Middle frontal gyrus (tissue), 1 donor: ENCODE data around the gene HAPSTR1.

Source experiments
- DNase-seq: peaks from one replicate; pipeline ENCODE4 v3.0.0-alpha.2; 2015; ENCODE audit warnings: low spot score; ENCODE audit errors: extremely low spot score

HAPSTR1 gene

DNA sequence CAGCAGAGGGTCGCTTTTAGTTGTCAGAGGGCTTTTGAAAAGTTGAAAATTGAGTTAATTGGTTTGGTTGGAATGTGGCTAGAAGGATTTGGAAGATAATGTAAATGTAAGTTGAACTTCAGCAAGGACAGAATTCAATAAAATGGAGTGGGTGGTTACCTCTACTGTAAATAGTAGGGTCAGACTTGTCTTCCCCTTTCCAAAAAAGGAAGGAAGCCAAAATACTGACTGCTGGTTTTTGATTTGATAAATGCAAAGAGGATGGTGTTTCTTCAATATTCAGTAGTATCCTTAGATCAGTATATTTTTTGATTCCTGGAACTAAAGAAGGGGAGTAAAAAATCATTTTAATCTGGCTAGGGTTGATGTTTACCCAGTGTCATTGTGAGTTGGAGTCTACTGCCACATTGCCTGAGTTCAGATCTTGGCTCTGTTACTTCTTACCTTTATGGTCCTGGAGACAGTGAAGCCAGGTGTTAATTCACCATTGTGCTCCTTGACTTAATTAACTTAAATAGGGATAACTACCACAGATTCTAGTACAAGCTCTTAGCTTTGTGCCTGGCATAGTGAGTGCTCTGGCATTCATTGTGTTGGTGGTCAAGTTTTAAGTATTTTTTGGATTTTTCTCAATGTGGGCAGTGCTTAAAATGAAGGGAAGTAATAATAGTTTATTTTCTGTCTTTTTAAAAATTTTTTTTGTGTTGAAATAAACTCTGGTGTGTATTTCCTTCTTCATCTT lies 4.4 kb downstream of the HAPSTR1 start:
- no peak for DNase-seq

DNA sequence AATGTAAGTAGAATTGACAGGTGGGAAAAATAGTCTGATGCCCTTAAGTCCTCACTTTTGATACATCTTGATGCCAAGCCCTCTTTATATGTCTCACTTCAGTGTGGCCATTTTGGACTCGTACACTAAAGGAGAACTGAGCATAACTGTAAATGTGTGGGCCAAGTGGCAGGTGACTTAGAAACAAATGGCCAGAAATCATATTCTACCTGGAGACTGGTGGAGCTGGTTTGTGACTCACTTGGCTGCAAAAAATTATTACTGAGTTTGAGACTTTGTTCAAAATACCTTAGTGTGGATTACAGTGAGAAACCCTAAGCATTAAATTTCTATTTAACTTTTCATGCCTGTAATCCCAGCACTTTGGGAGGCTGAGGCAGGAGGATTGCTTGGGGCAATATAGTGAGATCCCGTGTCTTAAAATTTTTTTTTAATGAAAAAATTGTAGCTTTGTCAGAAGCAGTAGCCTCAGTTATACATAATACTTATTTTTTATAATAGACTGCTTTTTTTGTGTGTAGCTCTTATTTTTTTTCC lies 5.0 kb downstream of the HAPSTR1 start:
- DNase-seq = no peak

DNA sequence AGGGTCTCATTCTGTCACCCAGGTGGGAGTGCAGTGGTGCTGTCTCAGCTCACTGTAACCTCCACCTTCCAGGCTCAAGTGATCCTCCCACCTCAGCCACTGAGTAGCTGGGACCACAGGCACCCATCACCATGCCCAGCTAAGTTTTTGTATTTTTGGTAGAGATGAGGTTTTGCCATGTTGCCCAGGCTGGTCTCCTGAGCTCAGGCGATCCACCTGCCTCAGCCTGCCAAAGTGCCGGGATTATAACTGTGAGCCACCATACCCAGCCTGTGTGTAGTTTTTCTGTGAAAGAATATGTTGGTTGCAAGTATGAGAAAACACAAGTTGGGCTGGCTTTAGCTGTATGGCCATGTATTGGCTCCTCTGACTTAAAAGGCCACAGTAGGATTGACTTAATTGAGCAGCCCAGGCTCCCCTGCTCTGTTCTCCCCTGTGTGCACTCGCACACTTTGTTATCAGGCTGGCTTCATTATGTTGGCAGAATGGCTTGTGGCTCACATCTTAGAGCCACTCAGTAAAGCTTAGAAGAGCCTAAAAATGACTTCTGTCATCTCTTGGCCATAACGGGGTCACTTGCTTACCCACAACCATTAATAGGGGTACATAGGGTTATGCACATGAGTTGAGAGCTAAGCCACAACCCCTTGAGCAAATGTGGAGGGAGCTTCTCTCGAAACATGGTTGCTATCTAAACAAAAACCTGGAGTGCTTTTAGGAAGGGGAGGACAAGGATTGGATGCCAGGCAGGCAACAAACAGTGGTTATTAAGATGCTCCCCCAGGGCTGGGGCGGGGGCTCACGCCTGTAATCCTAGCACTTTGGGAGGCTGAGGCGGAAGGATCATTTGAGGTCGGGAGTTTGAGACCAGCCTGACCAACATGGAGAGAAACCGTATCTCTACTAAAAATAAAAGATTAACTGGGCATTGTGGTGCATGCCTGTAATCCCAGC lies 6.1 kb downstream of the HAPSTR1 start:
- DNase-seq = no peak

DNA sequence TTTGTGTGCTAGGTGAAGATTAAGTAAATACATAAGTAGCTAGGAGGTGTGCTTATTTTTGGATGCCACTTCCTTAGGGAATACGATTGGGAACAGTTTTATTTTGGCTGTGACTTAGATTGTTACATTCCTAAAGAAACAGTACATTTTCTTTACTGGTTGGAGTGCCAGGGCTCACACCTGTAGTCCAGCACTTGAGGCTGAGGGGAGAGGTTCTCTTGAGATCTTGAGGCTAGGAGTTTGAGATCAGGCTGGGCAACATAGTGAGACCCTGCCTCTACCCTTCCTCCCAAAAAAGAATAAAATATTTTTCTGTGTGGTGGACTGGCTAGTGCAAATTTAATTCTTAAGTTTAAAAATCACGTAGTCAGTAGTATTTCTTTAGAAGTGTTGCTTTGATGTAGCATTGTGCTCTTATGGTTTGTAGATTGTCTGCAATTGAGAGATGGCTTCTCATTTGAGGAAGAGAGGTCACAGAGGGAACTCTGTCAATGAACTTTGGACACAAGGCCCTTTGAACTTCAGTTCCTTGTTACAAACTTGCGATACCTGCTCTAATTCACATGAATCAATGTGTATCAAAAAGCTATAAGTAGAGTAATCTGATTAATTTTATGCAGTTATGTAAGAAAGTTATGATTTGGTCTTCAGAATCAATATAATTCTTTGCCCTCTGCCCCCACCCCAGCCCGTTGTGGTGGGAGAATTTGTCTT lies 7.1 kb downstream of the HAPSTR1 start:
- no peak for DNase-seq

DNA sequence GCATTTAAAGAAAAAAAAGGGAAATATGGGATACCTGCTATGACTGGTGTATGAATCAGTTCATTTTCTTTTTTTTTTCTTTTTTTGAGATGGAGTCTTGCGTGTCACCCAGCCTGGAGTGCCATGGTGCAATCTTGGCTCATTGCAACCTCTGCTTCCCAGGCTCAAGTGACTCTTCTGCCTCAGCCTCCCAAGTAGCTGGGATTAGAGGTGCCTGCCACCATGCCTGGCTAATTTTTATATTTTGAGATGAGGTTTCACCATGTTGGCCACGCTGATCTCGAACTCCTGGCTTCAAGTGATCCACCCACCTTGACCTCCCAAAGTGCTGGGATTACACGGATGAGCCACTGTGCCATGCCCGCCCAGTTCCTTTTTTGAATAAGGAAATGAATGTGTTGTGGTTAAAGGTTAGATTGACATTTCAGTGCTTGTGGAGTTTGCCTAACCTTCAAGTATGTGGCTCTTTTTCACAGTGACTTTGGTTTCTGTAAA lies 7.7 kb downstream of the HAPSTR1 start:
- no peak for DNase-seq

DNA sequence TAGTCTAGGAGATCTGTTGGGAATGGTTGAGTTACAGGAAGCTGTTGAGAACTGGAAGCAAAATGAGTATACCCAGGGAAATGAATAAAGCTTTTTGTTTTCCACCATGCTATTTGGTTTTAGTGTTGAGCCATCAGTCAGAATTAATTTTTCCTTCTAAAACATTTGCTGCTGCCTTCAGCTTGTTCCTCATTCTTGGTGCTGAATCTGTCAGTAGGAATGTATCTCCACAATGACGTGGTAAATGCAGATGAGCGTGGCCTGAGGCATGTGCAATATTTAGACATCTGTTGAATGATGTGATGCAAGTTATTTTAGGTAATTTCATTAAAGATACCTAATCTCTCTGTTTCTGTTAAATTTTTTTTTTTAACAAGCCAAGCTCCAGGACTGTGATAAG lies 10.9 kb downstream of the HAPSTR1 start:
- DNase-seq = no peak

DNA sequence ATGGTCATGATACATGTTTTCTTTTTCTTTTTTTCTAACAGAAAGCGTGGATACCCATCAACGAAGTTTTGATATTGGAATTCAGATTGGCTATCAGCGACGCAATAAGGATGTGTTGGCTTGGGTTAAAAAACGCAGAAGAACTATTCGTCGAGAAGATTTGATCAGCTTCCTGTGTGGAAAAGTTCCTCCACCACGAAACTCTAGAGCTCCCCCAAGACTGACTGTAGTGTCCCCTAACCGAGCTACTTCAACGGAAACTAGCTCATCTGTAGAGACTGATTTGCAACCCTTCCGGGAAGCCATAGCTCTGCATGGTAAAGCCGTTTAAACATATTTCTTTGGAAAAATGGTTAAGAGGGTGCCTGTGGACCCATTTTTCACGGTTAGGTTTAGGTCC lies 11.5 kb downstream of the HAPSTR1 start:
- no peak for DNase-seq

DNA sequence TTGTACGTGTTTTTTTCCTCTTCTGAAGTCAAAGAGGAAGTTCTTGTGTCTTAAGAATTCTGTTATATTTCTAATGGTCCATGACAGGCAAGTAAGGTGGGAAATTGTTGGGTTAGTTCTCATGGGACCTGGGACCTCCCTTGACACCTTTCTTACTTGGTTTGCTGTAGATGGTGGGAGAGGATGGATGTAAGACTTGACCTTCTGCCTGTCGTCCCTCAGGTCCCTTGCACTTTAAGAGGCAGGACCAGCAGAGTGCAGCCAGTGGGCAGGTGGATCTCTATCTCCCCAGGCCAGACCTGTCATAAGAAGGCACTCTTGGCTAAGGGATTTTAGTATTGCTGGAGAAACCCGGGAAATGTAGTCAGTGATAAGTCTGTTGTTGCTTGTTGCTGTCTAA lies 12.1 kb downstream of the HAPSTR1 start:
- no peak for DNase-seq

DNA sequence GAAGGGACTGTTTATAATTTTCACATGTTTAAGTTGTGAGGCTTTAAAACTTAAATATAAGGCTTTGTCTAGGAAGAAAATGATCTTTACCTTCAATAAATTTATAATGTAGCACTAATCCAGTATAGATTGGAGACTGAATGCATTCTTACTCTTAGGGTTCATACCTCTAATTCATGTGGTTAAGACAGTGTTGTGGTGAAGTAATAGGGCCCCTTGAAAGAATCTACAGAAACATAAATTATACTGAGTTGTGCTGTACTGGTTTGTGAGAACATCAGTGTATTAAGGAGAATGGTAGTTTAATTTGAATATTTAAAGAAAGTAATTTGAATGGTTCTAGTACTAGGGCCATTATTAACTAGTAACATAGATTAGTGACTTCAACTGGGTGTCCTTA lies 13.7 kb downstream of the HAPSTR1 start:
- no peak for DNase-seq

DNA sequence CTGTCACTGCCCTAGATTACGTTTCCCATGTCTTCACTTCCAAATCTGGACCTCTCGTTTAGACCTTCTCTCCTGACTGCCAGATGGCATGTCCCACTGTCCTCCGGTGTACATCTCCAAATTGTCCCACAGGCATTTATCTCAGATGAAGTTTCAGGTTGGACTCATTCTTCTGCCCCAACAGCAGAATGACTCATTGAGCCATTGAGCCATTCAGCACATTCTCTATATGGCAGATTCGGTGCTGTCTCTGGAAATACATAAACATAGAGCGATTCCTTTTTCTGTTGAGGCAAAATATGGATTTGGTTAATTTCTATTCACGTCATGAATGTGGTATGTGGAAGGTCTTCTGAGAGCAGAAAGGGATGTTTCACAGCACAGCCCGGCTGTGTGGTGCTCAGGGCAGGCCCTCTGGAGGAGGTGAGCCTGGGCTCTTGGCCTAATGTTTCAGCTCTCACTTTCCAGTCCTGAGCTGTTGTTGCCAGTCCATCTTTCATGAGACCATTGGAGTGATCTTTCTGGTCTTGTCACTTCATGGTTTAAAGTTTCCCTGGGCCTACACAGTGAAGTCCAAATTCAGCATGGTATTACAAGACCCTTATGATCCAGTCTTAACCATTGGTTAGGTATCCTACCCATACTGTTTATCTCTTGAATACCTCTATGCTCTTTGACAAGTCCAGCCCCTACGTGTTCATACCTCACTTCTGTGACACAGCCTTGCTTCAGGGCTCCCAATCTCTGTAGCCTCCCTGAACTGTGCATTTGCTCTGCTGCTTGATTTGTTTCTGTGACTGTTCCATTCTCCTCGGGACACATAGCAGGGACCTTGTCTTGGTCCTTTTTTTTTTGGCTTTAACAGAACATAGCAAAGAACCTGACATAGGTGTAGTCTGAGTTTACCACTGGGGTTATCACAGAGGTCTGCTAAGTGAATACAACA lies 15.9 kb downstream of the HAPSTR1 start:
- DNase-seq = no peak

DNA sequence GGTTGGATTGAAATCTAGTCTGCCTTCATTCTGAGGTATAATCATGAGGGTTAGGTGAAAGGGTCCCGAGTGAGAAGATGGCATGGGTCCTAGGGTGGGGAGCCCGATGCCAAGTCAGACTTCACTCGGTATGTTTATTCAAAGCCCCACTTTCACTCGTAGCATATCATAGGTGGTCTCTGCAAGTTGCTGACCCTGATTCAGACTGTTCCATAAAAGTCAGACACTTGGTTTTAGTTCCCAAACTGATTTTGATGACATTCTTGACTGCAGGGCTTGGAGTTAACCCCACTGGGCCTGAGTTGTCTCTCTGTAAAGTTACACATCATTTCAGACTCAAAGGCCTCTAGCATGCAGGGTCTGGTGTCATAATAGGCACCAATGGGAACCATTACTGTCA lies 17.8 kb downstream of the HAPSTR1 start:
- no peak for DNase-seq

DNA sequence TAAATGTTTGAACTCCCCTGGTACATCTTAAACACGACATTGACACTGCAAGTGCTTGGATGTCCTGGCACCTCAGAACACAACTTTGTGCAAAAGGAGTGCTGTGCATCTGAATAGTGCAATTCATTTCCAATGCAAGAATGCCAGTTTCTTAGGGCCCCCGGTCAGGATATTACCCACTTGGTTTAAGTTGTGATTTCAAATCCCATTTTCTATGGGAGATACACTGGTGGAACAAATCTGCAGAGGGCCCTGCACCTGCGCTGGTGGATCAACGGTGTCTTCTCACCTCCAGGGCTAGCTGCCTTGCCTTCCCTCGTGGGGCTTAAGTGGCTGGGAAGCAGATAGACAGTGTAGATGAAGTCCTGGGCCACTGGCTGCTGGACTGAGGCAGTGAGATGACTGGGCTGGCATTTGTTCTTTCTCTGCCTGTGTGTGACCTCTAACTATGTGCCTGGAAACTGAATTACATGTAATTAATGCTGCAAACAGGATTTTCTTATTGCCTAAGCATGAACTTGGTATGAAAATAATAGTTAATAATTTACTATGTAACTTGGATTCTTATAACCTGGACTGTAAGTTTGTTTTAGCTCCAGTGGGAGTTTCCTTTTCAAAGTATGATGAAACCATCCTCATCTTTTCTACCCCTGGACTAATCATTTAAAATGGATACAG lies 20.9 kb downstream of the HAPSTR1 start:
- no peak for DNase-seq

DNA sequence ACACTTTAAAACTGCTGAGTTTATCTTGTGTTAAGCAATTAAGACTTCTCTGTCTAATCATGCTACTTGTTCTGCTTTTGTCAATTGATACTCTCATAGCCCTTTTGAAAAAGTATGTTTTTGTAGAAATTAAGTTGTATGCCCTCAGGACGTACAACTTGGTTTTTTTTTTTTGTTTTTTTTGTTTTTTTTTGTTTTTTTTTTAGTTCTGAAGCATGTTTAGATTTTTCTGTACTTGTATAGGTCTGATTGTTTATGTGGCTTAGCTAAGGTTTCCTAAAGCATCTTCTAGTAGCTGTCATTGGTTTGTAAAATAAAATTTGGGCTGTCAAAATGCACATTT lies 21.4 kb downstream of the HAPSTR1 start:
- no peak for DNase-seq

DNA sequence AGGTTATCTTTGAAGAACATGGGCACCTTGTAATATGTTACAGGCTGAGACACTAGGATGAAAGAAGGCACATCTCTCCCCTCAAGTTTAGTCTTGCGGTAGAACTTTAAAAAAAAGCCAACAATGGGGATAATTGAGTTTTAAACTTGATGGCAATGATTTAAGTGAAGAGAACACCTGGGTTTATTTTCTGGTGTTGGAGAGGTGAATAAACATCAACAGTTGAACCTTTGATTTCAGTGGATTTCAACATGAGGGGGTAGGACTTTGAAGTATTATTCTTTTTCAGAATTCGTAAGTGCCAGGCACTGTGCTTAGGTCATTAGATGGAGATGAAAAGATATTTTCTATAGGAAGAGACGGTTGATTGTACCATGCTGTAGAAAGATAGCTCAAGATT lies 22.3 kb downstream of the HAPSTR1 start:
- no peak for DNase-seq

DNA sequence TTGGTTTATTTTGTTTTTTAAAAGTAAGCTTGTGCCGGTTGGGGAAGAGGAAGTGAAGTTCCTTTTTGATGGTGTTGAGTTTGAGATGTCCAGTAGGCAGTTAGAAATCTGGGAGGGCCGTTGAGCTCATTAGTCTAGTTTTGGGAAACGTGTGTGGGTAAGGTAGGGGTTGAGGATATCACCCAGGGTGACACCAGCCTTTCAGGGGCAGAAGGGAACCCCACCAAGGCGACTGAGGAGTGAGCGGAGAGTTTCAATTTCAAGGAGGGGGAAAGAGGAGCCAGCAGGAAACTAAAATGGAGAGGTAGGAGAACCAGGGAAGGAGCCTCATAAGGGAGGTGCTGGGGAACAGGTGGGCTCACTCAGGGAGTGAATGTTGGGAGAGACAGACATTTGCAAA lies 22.7 kb downstream of the HAPSTR1 start:
- no peak for DNase-seq

DNA sequence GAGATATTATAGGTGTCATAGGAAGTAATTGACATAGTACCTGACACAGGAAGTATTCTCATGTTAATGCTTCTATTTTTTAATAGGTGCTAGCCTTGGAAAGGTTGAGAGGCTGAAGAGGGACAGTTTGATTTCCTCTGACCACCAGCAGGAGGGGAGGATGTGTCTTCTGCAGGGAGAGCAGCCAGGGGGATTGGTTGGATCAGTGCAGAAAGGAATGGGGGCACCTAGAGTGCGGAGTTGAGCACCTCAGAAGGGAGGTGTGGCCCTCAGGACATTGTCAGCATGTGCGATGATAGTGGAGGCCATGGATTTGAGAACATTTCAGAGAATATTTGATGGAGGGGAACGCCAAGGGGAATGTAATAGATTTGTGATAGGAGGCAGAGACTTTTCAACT lies 23.4 kb downstream of the HAPSTR1 start:
- no peak for DNase-seq

DNA sequence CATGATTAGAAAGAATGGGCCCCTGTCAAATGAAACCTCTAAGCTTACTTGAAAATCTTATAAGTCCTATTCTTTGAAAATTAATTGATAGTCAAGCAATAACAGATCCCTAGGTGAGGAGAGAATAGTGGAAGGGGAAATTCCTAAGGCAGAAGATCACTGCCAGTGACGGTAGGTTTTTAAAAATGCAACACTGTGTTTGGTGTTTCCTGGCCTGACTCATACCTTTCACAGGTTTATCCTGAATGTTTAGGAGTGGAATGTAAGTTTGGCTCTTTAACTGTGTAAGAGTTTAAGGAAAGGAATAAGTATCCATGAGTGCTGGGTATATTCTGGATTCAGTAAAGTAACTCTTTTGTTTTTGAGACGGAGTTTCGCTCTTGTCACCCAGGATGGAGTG lies 23.8 kb downstream of the HAPSTR1 start:
- DNase-seq = no peak

DNA sequence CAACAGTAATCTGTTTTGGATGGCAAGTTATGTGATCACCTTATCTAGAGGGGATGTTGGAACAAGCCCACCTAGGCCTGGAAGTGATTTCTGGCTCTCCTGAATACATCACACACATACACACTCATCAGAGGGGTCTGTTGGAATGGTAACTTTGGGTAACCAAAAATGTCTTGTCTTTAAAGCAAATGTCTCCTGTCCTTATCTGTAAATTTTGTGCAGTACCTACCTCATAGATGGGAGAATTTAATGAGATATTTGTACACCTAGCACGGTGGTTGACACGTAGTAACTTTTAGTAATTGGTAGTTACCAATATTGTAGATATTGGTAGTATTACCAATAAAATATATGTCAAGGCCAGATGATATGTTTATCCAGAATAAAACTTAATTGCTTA lies 24.7 kb downstream of the HAPSTR1 start:
- DNase-seq = no peak

DNA sequence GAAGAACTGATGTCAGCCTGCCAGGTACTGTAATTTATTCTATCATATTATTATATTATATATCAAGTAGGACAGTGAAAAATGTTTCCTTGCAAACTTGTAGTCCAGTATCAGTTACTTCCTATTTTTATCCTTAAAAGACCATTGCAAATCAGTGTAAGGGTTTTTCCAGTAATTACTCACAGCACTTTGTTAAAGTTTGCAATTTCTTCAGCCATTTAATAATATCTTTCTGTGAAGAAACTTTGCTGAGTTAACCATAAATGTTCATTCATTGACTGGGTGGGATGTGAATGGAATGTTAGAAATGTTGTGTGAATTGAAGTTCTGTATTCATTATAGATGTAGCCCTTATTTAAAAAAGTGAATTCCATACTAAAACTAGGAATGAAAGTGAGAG lies 26.7 kb downstream of the HAPSTR1 start:
- no peak for DNase-seq

DNA sequence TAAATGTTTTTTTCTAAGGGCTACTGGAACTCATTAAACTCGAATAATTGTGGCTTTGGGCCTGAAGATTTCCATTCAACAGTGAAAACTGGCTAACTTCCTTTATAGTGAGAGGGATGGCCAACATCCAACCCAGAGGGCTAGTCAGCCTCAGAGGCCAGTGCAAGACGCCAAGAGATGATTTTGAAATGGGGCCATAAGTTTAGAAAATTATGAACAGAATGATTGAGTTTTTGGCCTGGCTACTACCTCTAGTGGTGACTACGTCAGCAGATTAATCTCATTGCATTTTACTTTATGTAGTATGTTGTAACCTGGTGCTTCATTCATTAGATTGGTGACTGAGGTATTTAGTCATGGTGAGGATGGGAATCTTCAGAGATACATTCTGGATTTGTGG lies 28.4 kb downstream of the HAPSTR1 start:
- DNase-seq = no peak
